H1 (cell line): Measurements from ENCODE around the gene HSD3B1. TPM values are rescaled to one million over a fixed set of nuclear protein-coding genes. Genes with fewer than 3 reads are reported as not detected.

Experiments
- CTCF ChIA-PET: fragments of 300-600 bp; sonication (Branson Sonifier 250); formaldehyde crosslinking; loops from one replicate; lab custom pipeline; 2021; ENCODE audit not compliant: partially characterized antibody; lab: Charles Lee
- POLR2A ChIA-PET: fragments of 300-600 bp; sonication (Branson Sonifier 250); formaldehyde crosslinking; loops from one replicate; lab custom pipeline; 2021; ENCODE audit warnings: inconsistent platforms; ENCODE audit not compliant: partially characterized antibody; lab: Charles Lee
- DNase-seq, 2 experiments: peaks; one replicate each; pipeline versions ENCODE4 v3.0.0 to v3.0.0-alpha.2; 2010 to 2022; ENCODE audit warnings: low spot score in 2 of 2, low read depth in 1 of 2, mixed read lengths in 1 of 2
- FAIRE-seq: peaks from 2 replicates; lab custom pipeline; 2011; peaks lifted over from hg19 to GRCh38; lab: Jason Lieb, UNC
- H2AFZ ChIP-seq: 2 replicates; pipeline ENCODE4 v1.8.1; 2012; ENCODE audit warnings: low read length, inconsistent platforms
- H2AK5ac ChIP-seq: 2 replicates; pipeline ENCODE4 v1.6.1; 2013; ENCODE audit warnings: low read depth, low read length
- H2BK120ac ChIP-seq: replicated peaks from 2 replicates; pipeline ENCODE3; 2013; ENCODE audit warnings: low read depth, low read length, inconsistent platforms
- H2BK12ac ChIP-seq: 2 replicates; pipeline ENCODE4 v1.6.1; 2013; ENCODE audit warnings: low read depth, low read length
- H2BK15ac ChIP-seq: 2 replicates; pipeline ENCODE4 v1.6.1; 2013; ENCODE audit warnings: low read length
- H2BK20ac ChIP-seq: 2 replicates; pipeline ENCODE4 v1.6.1; 2013; ENCODE audit warnings: low read length
- H2BK5ac ChIP-seq: 2 replicates; pipeline ENCODE4 v1.6.1; 2013; ENCODE audit warnings: low read depth, low read length
- H3K14ac ChIP-seq: 2 replicates; pipeline ENCODE4 v1.6.1; 2013; ENCODE audit warnings: inconsistent platforms; ENCODE audit not compliant: insufficient read length
- H3K18ac ChIP-seq: 2 replicates; pipeline ENCODE4 v1.6.1; 2013; ENCODE audit warnings: low read length; ENCODE audit errors: extremely low read depth
- H3K23ac ChIP-seq: 2 replicates; pipeline ENCODE4 v1.6.1; 2013; ENCODE audit warnings: inconsistent platforms; ENCODE audit not compliant: insufficient read length
- H3K23me2 ChIP-seq: 2 replicates; pipeline ENCODE4 v1.6.1; 2013; ENCODE audit warnings: low read depth, low read length
- H3K27ac ChIP-seq: 2 replicates; pipeline ENCODE4 v1.6.1; 2011; ENCODE audit warnings: low read depth, low read length, inconsistent platforms
- H3K27me3 ChIP-seq, 4 experiments: replicated peaks in 1 of 4; 1 replicate in 1 of 4; 2 replicates in 3 of 4; pipeline versions ENCODE4 v1.6.1 to v1.8.1; 2011 to 2013; ENCODE audit warnings: low read length in 3 of 4, mild to moderate bottlenecking in 3 of 4, inconsistent platforms in 2 of 4, mixed read lengths in 2 of 4, moderate library complexity in 1 of 4; ENCODE audit not compliant: control insufficient read depth in 3 of 4, insufficient read depth in 3 of 4; ENCODE audit errors: extremely low read depth in 1 of 4
- H3K36me3 ChIP-seq, 4 experiments: 2 replicates each; pipeline versions ENCODE4 v1.6.1 to v1.8.1; 2011 to 2013; ENCODE audit warnings: mild to moderate bottlenecking in 4 of 4, low read length in 3 of 4, moderate library complexity in 2 of 4, control low read depth in 1 of 4, inconsistent platforms in 1 of 4; ENCODE audit not compliant: insufficient read depth in 4 of 4, control insufficient read depth in 2 of 4
- H3K4ac ChIP-seq: replicated peaks from 2 replicates; pipeline ENCODE3; 2013; ENCODE audit warnings: low read length, low read depth, mixed read lengths, inconsistent platforms; ENCODE audit not compliant: insufficient read length
- H3K4me1 ChIP-seq, 4 experiments: replicated peaks in 1 of 4; 1 replicate in 1 of 4; 2 replicates in 3 of 4; pipeline versions ENCODE4 v1.6.1 to v1.8.1; 2011 to 2013; ENCODE audit warnings: low read length in 3 of 4, inconsistent platforms in 2 of 4, mixed read lengths in 1 of 4; ENCODE audit not compliant: insufficient read depth in 4 of 4, control insufficient read depth in 3 of 4
- H3K4me2 ChIP-seq, 2 experiments: 2 replicates each; pipeline versions ENCODE4 v1.6.1 to v1.8.1; 2011 to 2013; ENCODE audit warnings: low read depth in 2 of 2, low read length in 2 of 2, control low read depth in 1 of 2, inconsistent platforms in 1 of 2, mild to moderate bottlenecking in 1 of 2; ENCODE audit not compliant: insufficient read depth in 1 of 2
- H3K4me3 ChIP-seq, 4 experiments: fragments of 200-600, 300-600 bp in 1 of 4; sonication (generic), shearing (Covaris generic), sonication (Bioruptor Twin) in 1 of 4; 2 replicates each; pipeline versions ENCODE4 v1.5.1 to v1.8.1; 2011 to 2016; ENCODE audit warnings: low read length in 4 of 4, low read depth in 3 of 4, control low read depth in 2 of 4, inconsistent platforms in 2 of 4, mild to moderate bottlenecking in 2 of 4, mixed read lengths in 1 of 4, moderate library complexity in 1 of 4; ENCODE audit not compliant: insufficient read depth in 2 of 4; ENCODE audit errors: extremely low read depth in 1 of 4
- H3K56ac ChIP-seq: replicated peaks from 2 replicates; pipeline ENCODE3; 2013; ENCODE audit warnings: low read depth, mild to moderate bottlenecking, mixed read lengths, low read length, inconsistent platforms; ENCODE audit not compliant: insufficient read length
- H3K79me1 ChIP-seq: 2 replicates; pipeline ENCODE4 v1.6.1; 2013; ENCODE audit warnings: low read depth, low read length, control low read depth
- H3K79me2 ChIP-seq, 2 experiments: 2 replicates each; pipeline versions ENCODE4 v1.6.1 to v1.8.1; 2012 to 2013; ENCODE audit warnings: low read length in 2 of 2, mild to moderate bottlenecking in 2 of 2, inconsistent platforms in 1 of 2; ENCODE audit not compliant: insufficient read depth in 2 of 2, control insufficient read depth in 1 of 2
- H3K9ac ChIP-seq, 4 experiments: replicated peaks in 1 of 4; 1 replicate in 1 of 4; 2 replicates in 3 of 4; pipeline versions ENCODE4 v1.6.1 to v1.8.1; 2011 to 2013; ENCODE audit warnings: low read depth in 3 of 4, low read length in 3 of 4, control low read depth in 2 of 4, mild to moderate bottlenecking in 2 of 4, moderate library complexity in 2 of 4, inconsistent platforms in 1 of 4; ENCODE audit errors: extremely low read depth in 1 of 4
- H3K9me3 ChIP-seq, 2 experiments: 2 replicates each; pipeline versions ENCODE4 v1.6.1 to v1.8.1; 2012 to 2013; ENCODE audit warnings: mild to moderate bottlenecking in 2 of 2, moderate library complexity in 2 of 2, control low read depth in 1 of 2, inconsistent platforms in 1 of 2, low read depth in 1 of 2, low read length in 1 of 2, mixed read lengths in 1 of 2; ENCODE audit not compliant: insufficient read depth in 2 of 2
- H4K20me1 ChIP-seq, 2 experiments: replicated peaks in 1 of 2; 2 replicates each; pipeline versions ENCODE3 to v1.8.1; 2011 to 2013; ENCODE audit warnings: inconsistent platforms in 2 of 2, low read length in 2 of 2, mild to moderate bottlenecking in 1 of 2; ENCODE audit not compliant: insufficient read depth in 2 of 2, control insufficient read depth in 1 of 2
- H4K5ac ChIP-seq: 2 replicates; pipeline ENCODE4 v1.6.1; 2013; ENCODE audit warnings: low read length, low read depth, mixed read lengths, inconsistent platforms; ENCODE audit not compliant: insufficient read length
- H4K8ac ChIP-seq: 2 replicates; pipeline ENCODE4 v1.8.0; 2013; ENCODE audit warnings: mild to moderate bottlenecking, moderate library complexity, low read length, inconsistent platforms; ENCODE audit not compliant: insufficient read depth; ENCODE audit errors: extremely low read depth
- H4K91ac ChIP-seq: replicated peaks from 2 replicates; pipeline ENCODE3; 2013; ENCODE audit warnings: low read length, mixed read lengths, inconsistent platforms; ENCODE audit not compliant: insufficient read length
- EP300 ChIP-seq, 2 experiments: IDR thresholded peaks; 1 replicate in 1 of 2; 2 replicates in 1 of 2; pipeline ENCODE4 v1.6.1; 2011 to 2012; ENCODE audit warnings: low read depth in 2 of 2, low read length in 2 of 2, mild to moderate bottlenecking in 2 of 2, borderline replicate concordance in 1 of 2, inconsistent platforms in 1 of 2, moderate library complexity in 1 of 2
- RAD21 ChIP-seq, 2 experiments: IDR thresholded peaks in 1 of 2; conservative IDR thresholded peaks in 1 of 2; 2 replicates each; pipeline ENCODE4 v1.6.1; 2011; ENCODE audit warnings: low read depth in 2 of 2, low read length in 2 of 2, improper control_type of control experiment in 1 of 2, inconsistent platforms in 1 of 2, mild to moderate bottlenecking in 1 of 2, moderate library complexity in 1 of 2
- WGBS, 2 experiments: shearing (Covaris generic) in 1 of 2; methylation state at CpG; one replicate each; pipeline versions ENCODE4 v1.1.6 to v1.1.7; 2013 to 2015; ENCODE audit warnings: low lambda C conversion rate in 2 of 2, mixed read lengths in 2 of 2, inconsistent platforms in 1 of 2, low coverage in 1 of 2, missing lambda C conversion rate in 1 of 2; ENCODE audit not compliant: insufficient replicate concordance in 2 of 2, insufficient coverage in 1 of 2, insufficient read length in 1 of 2; ENCODE audit errors: extremely low coverage in 1 of 2, missing lambda C conversion rate in 1 of 2; 5-methylcytosine and 5-hydroxymethylcytosine counted together
- polyA plus RNA-seq, 7 experiments: library from polyadenylated mRNA; depleted of rRNA in 3 of 7; stranded (reverse) in 5 of 7; unstranded in 2 of 7; fragments of >200 nt in 5 of 7; fragments of 200-250 nt in 2 of 7; gene quantifications; 1 replicate in 5 of 7; 2 replicates in 1 of 7; 4 replicates in 1 of 7; pipeline versions ENCODE4 v1.2.1 to v1.2.3, GENCODE V29; 2011 to 2013; ENCODE audit warnings: missing spikeins in 2 of 7, mixed read lengths in 2 of 7
- total RNA-seq: library from RNA; stranded (reverse); fragmentation: NEBNext Ultra II Directional; extraction: Animal tissue kit (Norgen Biotek cat#: 25700); gene quantifications from 2 replicates; pipeline ENCODE4 v1.2.1, GENCODE V29; 2021
- TF ChIP-seq, protein P1 (sequence below), 3 experiments: IDR thresholded peaks; 1 replicate in 2 of 3; 2 replicates in 1 of 3; pipeline versions ENCODE4 v1.5.1 to v1.6.1; 2011; ENCODE audit warnings: low read length in 3 of 3, mild to moderate bottlenecking in 3 of 3, inconsistent platforms in 2 of 3, low read depth in 1 of 3, moderate library complexity in 1 of 3; ENCODE audit not compliant: insufficient read depth in 1 of 3; ENCODE audit errors: control extremely low read depth in 1 of 3

HSD3B1 gene
- total and polyA plus RNA-seq, 2 of the 8 experiments (the other 6 are each of a cell fraction or from before 2014, with no cell fraction given), result not detected

DNA sequence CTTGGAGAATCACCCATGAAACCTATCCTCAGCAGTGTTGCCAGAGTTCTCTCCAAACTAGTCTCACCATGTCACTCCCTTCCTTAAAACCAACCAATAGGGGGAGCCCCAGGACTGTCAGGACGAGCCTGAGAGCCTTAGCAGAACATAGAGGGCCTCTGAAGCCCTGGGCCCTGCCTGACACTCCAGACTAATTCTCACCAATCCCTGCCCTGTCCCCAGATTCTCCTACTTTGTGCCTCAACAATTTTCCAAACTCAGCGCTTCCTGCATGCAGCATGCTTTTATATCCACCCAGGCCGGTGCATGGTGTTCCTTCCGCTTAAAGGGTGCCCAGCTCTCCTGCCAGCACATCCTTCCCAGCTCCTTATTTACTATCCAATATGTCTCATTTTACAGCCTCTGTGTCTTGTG, 42.7 kb downstream of the HSD3B1 start:
- H4K20me1 ChIP-seq, result no peaks in the 10 kb centered on the region
- no peak overlapping the region; the same call in 1 of the 2 replicates for H2AFZ ChIP-seq
- H2BK15ac ChIP-seq, result no peak overlapping the region
- H3K9ac ChIP-seq, result no peak overlapping the region
- no peaks in the 10 kb centered on the region for H3K23me2 ChIP-seq
- H4K5ac ChIP-seq, result no peak overlapping the region
- no peak overlapping the region for H3K23ac ChIP-seq
- no peak overlapping the region for H3K4ac ChIP-seq
- H3K18ac ChIP-seq, result no peak overlapping the region
- no peaks in the 10 kb centered on the region for H3K9me3 ChIP-seq
- DNase-seq, result peak; percentile 19 to 75
- no peaks in the 10 kb centered on the region for H3K79me2 ChIP-seq
- no peak overlapping the region for H3K27ac ChIP-seq
- ChIA-PET POLR2A (no interaction called here), CTCF (interaction anchor here (0.9 to 2.0 kb wide), 20 partner anchors 12 to 176 kb away, joined by 3 to 10 read pairs (median 3); partner anchors contain the start of gene ZNF697)
- no peak overlapping the region for H4K91ac ChIP-seq
- no peak overlapping the region for H2BK20ac ChIP-seq
- no peak overlapping the region for H3K4me3 ChIP-seq
- H3K27me3 ChIP-seq, result no peaks in the 10 kb centered on the region
- H3K14ac ChIP-seq, result no peak overlapping the region
- TF ChIP-seq RAD21 (IDR thresholded peaks at IDR 0.05 in 1 of 2, conservative IDR thresholded peaks at IDR 0.05 in 1 of 2; ENCODE audit: low read depth in 2 of 2, low read length in 2 of 2) (peak; percentile 80 to 81), EP300 (IDR thresholded peaks at IDR 0.05; ENCODE audit: borderline replicate concordance in 1 of 2, low read depth in 2 of 2, low read length in 2 of 2) (no peak)
- TF ChIP-seq, protein P1, sequence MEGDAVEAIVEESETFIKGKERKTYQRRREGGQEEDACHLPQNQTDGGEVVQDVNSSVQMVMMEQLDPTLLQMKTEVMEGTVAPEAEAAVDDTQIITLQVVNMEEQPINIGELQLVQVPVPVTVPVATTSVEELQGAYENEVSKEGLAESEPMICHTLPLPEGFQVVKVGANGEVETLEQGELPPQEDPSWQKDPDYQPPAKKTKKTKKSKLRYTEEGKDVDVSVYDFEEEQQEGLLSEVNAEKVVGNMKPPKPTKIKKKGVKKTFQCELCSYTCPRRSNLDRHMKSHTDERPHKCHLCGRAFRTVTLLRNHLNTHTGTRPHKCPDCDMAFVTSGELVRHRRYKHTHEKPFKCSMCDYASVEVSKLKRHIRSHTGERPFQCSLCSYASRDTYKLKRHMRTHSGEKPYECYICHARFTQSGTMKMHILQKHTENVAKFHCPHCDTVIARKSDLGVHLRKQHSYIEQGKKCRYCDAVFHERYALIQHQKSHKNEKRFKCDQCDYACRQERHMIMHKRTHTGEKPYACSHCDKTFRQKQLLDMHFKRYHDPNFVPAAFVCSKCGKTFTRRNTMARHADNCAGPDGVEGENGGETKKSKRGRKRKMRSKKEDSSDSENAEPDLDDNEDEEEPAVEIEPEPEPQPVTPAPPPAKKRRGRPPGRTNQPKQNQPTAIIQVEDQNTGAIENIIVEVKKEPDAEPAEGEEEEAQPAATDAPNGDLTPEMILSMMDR (IDR thresholded peaks at IDR 0.05; ENCODE audit: control extremely low read depth in 1 of 3, insufficient read depth in 1 of 3, low read depth in 1 of 3, low read length in 3 of 3), result peak; percentile 56 to 77 (median 74)
- no peak overlapping the region for H2BK12ac ChIP-seq
- H3K4me1 ChIP-seq, result no peaks in the 10 kb centered on the region
- H4K8ac ChIP-seq, result no peak overlapping the region
- no peak overlapping the region for H2BK120ac ChIP-seq
- no peak overlapping the region for H2BK5ac ChIP-seq
- no peak overlapping the region for H3K56ac ChIP-seq
- FAIRE-seq, result peak; percentile 63
- WGBS, 2 experiments, result 31% methylated on average over 4 of the region's 4 CpGs; no CpG with 5 or more reads in 1 of the 2 experiments
- H2AK5ac ChIP-seq, result no peak overlapping the region
- H3K79me1 ChIP-seq, result no peaks in the 10 kb centered on the region
- no peaks in the 10 kb centered on the region for H3K36me3 ChIP-seq
- H3K4me2 ChIP-seq, result no peak overlapping the region
